ENCODE data around the gene INTS13. TPM values are rescaled to one million over a fixed set of nuclear protein-coding genes. Genes with fewer than 3 reads are reported as not detected.

The INTS13 gene
- total RNA-seq, 1 experiment from 2014 or later: 54.0 TPM

DNA sequence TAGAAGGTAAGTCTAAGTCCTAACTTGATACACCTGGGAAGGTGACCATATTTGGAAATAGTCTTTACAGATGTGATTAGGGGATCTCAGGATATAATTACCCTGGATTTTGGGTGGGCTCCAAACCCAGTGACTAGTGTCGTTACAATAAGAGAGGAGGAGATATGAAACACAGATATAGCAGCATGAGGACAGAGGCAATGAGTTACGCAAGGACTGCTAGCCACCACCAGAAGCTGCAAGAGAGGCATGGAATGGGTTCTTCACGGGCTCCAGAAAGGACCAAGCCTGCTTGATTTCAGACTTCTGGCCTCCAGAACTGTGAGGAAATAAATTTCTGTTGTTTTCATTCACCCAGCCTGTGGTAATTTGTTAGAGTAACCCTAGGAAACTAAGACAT, 29.1 kb upstream of the INTS13 start:
- Mint-ChIP-seq H3K36me3 (peaks cover 14% of the 10 kb centered on the region), H3K4me1 (no peaks in the 10 kb centered on the region), H3K27me3 (ENCODE audit: low read depth) (no peaks in the 10 kb centered on the region), H3K4me3 (no peak overlapping the region), H3K9me3 (no peaks in the 10 kb centered on the region), H3K27ac (no peak overlapping the region)
- ChIA-PET POLR2A (no interaction called here), CTCF (interaction anchor here (1.3 kb wide), 1 partner anchor 49 kb away, joined by 3 read pairs; no protein-coding TSS in a partner anchor)
- DNase-seq (ENCODE audit: low spot score) (no peak), ATAC-seq (no peak)
- TF ChIP-seq NFYB (CRISPR knock-in tag; conservative IDR thresholded peaks at IDR 0.05; ENCODE audit: low read depth) (no peak), ZNF138 (CRISPR knock-in tag; conservative IDR thresholded peaks at IDR 0.05) (no peak), CREM (CRISPR knock-in tag; IDR thresholded peaks at IDR 0.05) (no peak), NR2C2 (CRISPR knock-in tag; IDR thresholded peaks at IDR 0.05) (no peak), JAZF1 (CRISPR knock-in tag; IDR thresholded peaks at IDR 0.05) (no peak), NR1H2 (CRISPR knock-in tag; IDR thresholded peaks at IDR 0.05) (no peak), TP53 (CRISPR knock-in tag; IDR thresholded peaks at IDR 0.05) (no peak), ESRRA (CRISPR knock-in tag; IDR thresholded peaks at IDR 0.05; ENCODE audit: borderline replicate concordance) (no peak), PRRX2 (CRISPR knock-in tag; IDR thresholded peaks at IDR 0.05) (no peak), EMX1 (CRISPR knock-in tag; IDR thresholded peaks at IDR 0.05) (no peak), OVOL2 (CRISPR knock-in tag; IDR thresholded peaks at IDR 0.05; ENCODE audit: borderline replicate concordance) (no peak), CREB1 (CRISPR knock-in tag; IDR thresholded peaks at IDR 0.05) (no peak)
- TF ChIP-seq, protein P1, sequence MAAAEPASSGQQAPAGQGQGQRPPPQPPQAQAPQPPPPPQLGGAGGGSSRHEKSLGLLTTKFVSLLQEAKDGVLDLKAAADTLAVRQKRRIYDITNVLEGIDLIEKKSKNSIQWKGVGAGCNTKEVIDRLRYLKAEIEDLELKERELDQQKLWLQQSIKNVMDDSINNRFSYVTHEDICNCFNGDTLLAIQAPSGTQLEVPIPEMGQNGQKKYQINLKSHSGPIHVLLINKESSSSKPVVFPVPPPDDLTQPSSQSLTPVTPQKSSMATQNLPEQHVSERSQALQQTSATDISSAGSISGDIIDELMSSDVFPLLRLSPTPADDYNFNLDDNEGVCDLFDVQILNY (CRISPR knock-in tag; IDR thresholded peaks at IDR 0.05): no peak
- TF ChIP-seq, protein P2, sequence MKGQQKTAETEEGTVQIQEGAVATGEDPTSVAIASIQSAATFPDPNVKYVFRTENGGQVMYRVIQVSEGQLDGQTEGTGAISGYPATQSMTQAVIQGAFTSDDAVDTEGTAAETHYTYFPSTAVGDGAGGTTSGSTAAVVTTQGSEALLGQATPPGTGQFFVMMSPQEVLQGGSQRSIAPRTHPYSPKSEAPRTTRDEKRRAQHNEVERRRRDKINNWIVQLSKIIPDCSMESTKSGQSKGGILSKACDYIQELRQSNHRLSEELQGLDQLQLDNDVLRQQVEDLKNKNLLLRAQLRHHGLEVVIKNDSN (CRISPR knock-in tag; IDR thresholded peaks at IDR 0.05): no peak
- TF ChIP-seq, protein P3, sequence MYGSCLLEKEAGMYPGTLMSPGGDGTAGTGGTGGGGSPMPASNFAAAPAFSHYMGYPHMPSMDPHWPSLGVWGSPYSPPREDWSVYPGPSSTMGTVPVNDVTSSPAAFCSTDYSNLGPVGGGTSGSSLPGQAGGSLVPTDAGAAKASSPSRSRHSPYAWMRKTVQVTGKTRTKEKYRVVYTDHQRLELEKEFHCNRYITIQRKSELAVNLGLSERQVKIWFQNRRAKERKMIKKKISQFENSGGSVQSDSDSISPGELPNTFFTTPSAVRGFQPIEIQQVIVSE (CRISPR knock-in tag; IDR thresholded peaks at IDR 0.05; ENCODE audit: borderline replicate concordance): no peak
- TF ChIP-seq, protein P4, sequence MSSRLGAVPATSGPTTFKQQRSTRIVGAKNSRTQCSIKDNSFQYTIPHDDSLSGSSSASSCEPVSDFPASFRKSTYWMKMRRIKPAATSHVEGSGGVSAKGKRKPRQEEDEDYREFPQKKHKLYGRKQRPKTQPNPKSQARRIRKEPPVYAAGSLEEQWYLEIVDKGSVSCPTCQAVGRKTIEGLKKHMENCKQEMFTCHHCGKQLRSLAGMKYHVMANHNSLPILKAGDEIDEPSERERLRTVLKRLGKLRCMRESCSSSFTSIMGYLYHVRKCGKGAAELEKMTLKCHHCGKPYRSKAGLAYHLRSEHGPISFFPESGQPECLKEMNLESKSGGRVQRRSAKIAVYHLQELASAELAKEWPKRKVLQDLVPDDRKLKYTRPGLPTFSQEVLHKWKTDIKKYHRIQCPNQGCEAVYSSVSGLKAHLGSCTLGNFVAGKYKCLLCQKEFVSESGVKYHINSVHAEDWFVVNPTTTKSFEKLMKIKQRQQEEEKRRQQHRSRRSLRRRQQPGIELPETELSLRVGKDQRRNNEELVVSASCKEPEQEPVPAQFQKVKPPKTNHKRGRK (CRISPR knock-in tag; IDR thresholded peaks at IDR 0.05; ENCODE audit: borderline replicate concordance): no peak
- TF ChIP-seq, protein P5, sequence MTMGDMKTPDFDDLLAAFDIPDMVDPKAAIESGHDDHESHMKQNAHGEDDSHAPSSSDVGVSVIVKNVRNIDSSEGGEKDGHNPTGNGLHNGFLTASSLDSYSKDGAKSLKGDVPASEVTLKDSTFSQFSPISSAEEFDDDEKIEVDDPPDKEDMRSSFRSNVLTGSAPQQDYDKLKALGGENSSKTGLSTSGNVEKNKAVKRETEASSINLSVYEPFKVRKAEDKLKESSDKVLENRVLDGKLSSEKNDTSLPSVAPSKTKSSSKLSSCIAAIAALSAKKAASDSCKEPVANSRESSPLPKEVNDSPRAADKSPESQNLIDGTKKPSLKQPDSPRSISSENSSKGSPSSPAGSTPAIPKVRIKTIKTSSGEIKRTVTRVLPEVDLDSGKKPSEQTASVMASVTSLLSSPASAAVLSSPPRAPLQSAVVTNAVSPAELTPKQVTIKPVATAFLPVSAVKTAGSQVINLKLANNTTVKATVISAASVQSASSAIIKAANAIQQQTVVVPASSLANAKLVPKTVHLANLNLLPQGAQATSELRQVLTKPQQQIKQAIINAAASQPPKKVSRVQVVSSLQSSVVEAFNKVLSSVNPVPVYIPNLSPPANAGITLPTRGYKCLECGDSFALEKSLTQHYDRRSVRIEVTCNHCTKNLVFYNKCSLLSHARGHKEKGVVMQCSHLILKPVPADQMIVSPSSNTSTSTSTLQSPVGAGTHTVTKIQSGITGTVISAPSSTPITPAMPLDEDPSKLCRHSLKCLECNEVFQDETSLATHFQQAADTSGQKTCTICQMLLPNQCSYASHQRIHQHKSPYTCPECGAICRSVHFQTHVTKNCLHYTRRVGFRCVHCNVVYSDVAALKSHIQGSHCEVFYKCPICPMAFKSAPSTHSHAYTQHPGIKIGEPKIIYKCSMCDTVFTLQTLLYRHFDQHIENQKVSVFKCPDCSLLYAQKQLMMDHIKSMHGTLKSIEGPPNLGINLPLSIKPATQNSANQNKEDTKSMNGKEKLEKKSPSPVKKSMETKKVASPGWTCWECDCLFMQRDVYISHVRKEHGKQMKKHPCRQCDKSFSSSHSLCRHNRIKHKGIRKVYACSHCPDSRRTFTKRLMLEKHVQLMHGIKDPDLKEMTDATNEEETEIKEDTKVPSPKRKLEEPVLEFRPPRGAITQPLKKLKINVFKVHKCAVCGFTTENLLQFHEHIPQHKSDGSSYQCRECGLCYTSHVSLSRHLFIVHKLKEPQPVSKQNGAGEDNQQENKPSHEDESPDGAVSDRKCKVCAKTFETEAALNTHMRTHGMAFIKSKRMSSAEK (CRISPR knock-in tag; IDR thresholded peaks at IDR 0.05; ENCODE audit: borderline replicate concordance): no peak

DNA sequence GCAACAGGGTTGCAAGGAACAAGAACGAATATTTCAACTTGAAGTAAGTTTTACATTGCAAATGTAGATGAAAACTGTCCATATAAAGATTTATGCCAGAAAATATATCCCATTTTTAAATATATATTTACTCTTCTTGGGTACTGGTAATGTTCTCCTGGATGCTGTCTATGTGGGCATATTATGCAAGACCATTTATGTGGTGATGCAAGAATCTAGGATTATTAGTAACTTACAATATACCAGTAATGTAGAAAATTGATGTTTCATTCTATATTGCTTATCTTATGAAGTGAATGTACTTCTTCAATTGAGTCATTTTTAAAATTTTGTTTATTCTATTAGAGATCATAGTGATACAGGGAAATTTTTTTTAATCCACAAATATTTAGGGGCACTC, 25.6 kb upstream of the INTS13 start:
- TF ChIP-seq CREB1 (CRISPR knock-in tag; IDR thresholded peaks at IDR 0.05): no peak
- TF ChIP-seq, protein P6, sequence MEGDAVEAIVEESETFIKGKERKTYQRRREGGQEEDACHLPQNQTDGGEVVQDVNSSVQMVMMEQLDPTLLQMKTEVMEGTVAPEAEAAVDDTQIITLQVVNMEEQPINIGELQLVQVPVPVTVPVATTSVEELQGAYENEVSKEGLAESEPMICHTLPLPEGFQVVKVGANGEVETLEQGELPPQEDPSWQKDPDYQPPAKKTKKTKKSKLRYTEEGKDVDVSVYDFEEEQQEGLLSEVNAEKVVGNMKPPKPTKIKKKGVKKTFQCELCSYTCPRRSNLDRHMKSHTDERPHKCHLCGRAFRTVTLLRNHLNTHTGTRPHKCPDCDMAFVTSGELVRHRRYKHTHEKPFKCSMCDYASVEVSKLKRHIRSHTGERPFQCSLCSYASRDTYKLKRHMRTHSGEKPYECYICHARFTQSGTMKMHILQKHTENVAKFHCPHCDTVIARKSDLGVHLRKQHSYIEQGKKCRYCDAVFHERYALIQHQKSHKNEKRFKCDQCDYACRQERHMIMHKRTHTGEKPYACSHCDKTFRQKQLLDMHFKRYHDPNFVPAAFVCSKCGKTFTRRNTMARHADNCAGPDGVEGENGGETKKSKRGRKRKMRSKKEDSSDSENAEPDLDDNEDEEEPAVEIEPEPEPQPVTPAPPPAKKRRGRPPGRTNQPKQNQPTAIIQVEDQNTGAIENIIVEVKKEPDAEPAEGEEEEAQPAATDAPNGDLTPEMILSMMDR (IDR thresholded peaks at IDR 0.05): no peak
- no peak for TF ChIP-seq ZNF263 (CRISPR knock-in tag; IDR thresholded peaks at IDR 0.05; ENCODE audit: low read depth)
- TF ChIP-seq MXD4 (CRISPR knock-in tag; IDR thresholded peaks at IDR 0.05; ENCODE audit: borderline replicate concordance): no peak
- no peak for TF ChIP-seq OVOL2 (CRISPR knock-in tag; IDR thresholded peaks at IDR 0.05; ENCODE audit: borderline replicate concordance)
- TF ChIP-seq ESRRA (CRISPR knock-in tag; IDR thresholded peaks at IDR 0.05; ENCODE audit: borderline replicate concordance): no peak
- no peak for TF ChIP-seq EMX1 (CRISPR knock-in tag; IDR thresholded peaks at IDR 0.05)
- no peak for TF ChIP-seq ZBTB21 (CRISPR knock-in tag; IDR thresholded peaks at IDR 0.05; ENCODE audit: borderline replicate concordance)
- TF ChIP-seq ZNF232 (CRISPR knock-in tag; IDR thresholded peaks at IDR 0.05): no peak
- TF ChIP-seq KAT7 (CRISPR knock-in tag; IDR thresholded peaks at IDR 0.05; ENCODE audit: borderline replicate concordance): no peak
- Mint-ChIP-seq H3K27me3 (ENCODE audit: low read depth) (no peaks in the 10 kb centered on the region), H3K4me1 (no peaks in the 10 kb centered on the region), H3K9me3 (no peaks in the 10 kb centered on the region), H3K36me3 (peaks cover 11% of the 10 kb centered on the region), H3K4me3 (no peak overlapping the region), H3K27ac (no peak overlapping the region)
- POLR2A ChIA-PET: no interaction called here
- CTCF ChIA-PET: interaction anchor here (1.4 kb wide), 1 partner anchor 53 kb away, joined by 3 read pairs; no protein-coding TSS in a partner anchor
- no peak for ATAC-seq
- no peak for DNase-seq (ENCODE audit: low spot score)

All from WTC11 (cell line).